Heart right ventricle (tissue), 16 donors: Measurements from ENCODE around the gene SLC34A2. TPM values are rescaled to one million over a fixed set of nuclear protein-coding genes. Genes with fewer than 3 reads are reported as not detected.

Experiments
- ATAC-seq, 8 donors: fragments of 200-7000 bp; cut with Tn5 transposase; one replicate each; pipeline ENCODE4 v1.9.1; 2020; ENCODE audit warnings: mild to moderate bottlenecking in 8 of 8, moderate library complexity in 8 of 8, moderate number of reproducible peaks in 1 of 8
- DNase-seq, 2 donors: peaks; one replicate each; pipeline ENCODE4 v3.0.0-alpha.2; 2020
- H3K27ac ChIP-seq, 10 donors: fragments of 200-600 bp; sonication (generic) in 2 of 10; one replicate each; pipeline versions ENCODE4 v1.5.0 to v1.8.0; 2020 to 2022; ENCODE audit warnings: mild to moderate bottlenecking in 3 of 10
- H3K27me3 ChIP-seq, 7 donors: fragments of 200-600 bp; one replicate each; pipeline ENCODE4 v1.8.0; 2021 to 2022; ENCODE audit warnings: mild to moderate bottlenecking in 2 of 7
- H3K36me3 ChIP-seq, 9 donors: fragments of 200-600 bp; sonication (generic) in 1 of 9; one replicate each; pipeline versions ENCODE4 v1.5.0 to v1.8.0; 2020 to 2022; ENCODE audit warnings: mild to moderate bottlenecking in 2 of 9
- H3K4me1 ChIP-seq, 9 donors: fragments of 200-600 bp; sonication (generic) in 1 of 9; one replicate each; pipeline versions ENCODE4 v1.5.0 to v1.8.0; 2020 to 2022; ENCODE audit warnings: mild to moderate bottlenecking in 4 of 9
- H3K4me3 ChIP-seq, 10 donors: fragments of 200-600 bp; sonication (generic) in 2 of 10; one replicate each; pipeline versions ENCODE4 v1.5.0 to v1.8.0; 2020 to 2022; ENCODE audit warnings: mild to moderate bottlenecking in 7 of 10, moderate library complexity in 2 of 10
- H3K9me3 ChIP-seq, 11 donors: fragments of 200-600 bp in 10 of 11; sonication (generic) in 2 of 11; one replicate each; pipeline versions ENCODE4 v1.5.0 to v1.8.0; 2013 to 2022; ENCODE audit warnings: mild to moderate bottlenecking in 2 of 11, control low read depth in 1 of 11, moderate library complexity in 1 of 11
- WGBS, 2 donors: extraction: QIAGEN DNeasy Blood & Tissue Kit; methylation state at CpG; one replicate each; pipeline ENCODE4 v1.1.7; 2013; ENCODE audit warnings: inconsistent platforms in 1 of 2; 5-methylcytosine and 5-hydroxymethylcytosine counted together
- intact Hi-C, 10 donors: fragments of 100-400 bp; cut with DNase I; formaldehyde crosslinking; loops; one replicate each; pipeline versions ENCODE4 v1.11.1 to v1.14.2; 2022
- polyA plus RNA-seq, 2 donors: library from polyadenylated mRNA; stranded (reverse); fragments of 200-250 nt; gene quantifications; one replicate each; pipeline ENCODE4 v1.2.3, GENCODE V29; 2013
- total RNA-seq, 10 donors: library from RNA; stranded (reverse); fragmentation: NEBNext Ultra II Directional in 3 of 10; extraction: Animal tissue kit (Norgen Biotek cat#: 25700) in 3 of 10; gene quantifications; one replicate each; pipeline versions ENCODE4 v1.2.1 to v1.2.4, GENCODE V29; 2021 to 2023
- TF ChIP-seq, protein P1 (sequence below), 9 donors: fragments of 200-600 bp; sonication (generic) in 2 of 9; IDR thresholded peaks; one replicate each; pipeline versions ENCODE4 v1.5.0 to v1.8.0; 2021 to 2022; ENCODE audit warnings: antibody characterized with exemption in 9 of 9, mild to moderate bottlenecking in 5 of 9, moderate library complexity in 1 of 9
- donor health status: Arrhythmogenic right ventricular cardiomyopathy.
- donor health status: ischemic (EF 13 %, LVEDD 7.1; RV severe dilation, severe dysfunction).
- donor health status: healthy with polysubstance abuse.
- donor health status: DM: no; HTN: yes; CAD: no.
- donor health status: DM: no; HTN: no; CAD: no.
- donor health status: ischemic (EF 25% LVEDD 6.9; RV normal size, moderate dysfunction).
- donor health status: ischemic (EF 25% LVEDD 5.7; RV mildly dilated, moderate dysfunction).
- donor health status: healthy.
- donor health status: DM: yes; HTN: yes; CAD: no.
- donor health status: Ischemic cardiomyopathy.
- donor health status: ischemic (EF 35%, LVEDD 5.7; RV mildly dilated, moderate dysfunction).
- donor health status: nonischemic (EF 11% LVEDD 7.7; RV severe dilation, severe dysfunction).
- donor health status: DM: yes; HTN: yes; CAD: no.
- donor health status: PGD.
- donor health status: ischemic (EF 29% LVEDD 5.4; RV normal size, mild dysfunction).
- donor health status: nonischemic (EF 23%, LVEDD 6.1; RV moderate dilation, normal function).

Gene SLC34A2
- total and polyA plus RNA-seq, 12 donors, result 0.12 to 0.40 (median 0.17) TPM; not detected in 9

DNA sequence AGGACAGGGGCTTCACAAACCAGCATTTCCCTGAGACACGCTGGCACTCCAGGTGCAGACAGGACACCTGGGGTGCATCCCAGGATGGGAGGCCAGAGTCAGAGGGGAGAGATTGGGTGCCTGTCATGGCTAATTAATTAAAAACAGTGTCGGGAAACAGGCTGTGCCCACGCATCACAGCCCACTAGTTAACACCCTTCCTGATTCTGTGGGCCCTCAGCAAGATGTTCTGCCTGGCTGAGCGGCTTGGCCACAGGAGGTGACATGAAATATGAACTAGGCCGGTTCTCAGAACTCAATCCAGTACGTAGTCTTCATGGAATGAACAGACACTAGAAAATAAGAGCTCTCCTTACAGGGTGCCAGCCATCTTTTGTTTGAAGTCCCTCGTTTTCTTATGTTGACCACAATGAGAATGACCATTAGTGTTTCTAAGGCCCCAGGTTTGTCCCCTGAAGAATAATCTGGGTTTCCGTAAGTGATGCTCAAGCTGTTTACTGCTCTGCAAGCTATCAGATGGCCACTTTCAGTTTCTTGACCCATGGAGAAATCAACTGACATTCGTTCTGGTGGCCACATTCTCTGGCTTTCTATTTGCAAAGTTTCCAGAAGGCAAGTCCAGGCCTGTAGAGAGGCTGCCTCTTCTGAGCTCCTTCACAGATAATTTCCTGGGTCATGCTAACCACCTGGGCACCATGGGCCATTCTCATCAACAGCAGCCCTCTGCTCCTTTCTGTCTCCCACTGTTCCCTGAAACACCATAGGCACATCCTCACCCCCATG, 72.3 kb downstream of the SLC34A2 start:
- intact Hi-C loops, result no loop called here
- H3K4me3 ChIP-seq, result no peak overlapping the region
- H3K4me1 ChIP-seq, result no peaks in the 10 kb centered on the region
- H3K9me3 ChIP-seq, result no peaks in the 10 kb centered on the region
- H3K27me3 ChIP-seq, result no peaks in the 10 kb centered on the region
- TF ChIP-seq, protein P1, sequence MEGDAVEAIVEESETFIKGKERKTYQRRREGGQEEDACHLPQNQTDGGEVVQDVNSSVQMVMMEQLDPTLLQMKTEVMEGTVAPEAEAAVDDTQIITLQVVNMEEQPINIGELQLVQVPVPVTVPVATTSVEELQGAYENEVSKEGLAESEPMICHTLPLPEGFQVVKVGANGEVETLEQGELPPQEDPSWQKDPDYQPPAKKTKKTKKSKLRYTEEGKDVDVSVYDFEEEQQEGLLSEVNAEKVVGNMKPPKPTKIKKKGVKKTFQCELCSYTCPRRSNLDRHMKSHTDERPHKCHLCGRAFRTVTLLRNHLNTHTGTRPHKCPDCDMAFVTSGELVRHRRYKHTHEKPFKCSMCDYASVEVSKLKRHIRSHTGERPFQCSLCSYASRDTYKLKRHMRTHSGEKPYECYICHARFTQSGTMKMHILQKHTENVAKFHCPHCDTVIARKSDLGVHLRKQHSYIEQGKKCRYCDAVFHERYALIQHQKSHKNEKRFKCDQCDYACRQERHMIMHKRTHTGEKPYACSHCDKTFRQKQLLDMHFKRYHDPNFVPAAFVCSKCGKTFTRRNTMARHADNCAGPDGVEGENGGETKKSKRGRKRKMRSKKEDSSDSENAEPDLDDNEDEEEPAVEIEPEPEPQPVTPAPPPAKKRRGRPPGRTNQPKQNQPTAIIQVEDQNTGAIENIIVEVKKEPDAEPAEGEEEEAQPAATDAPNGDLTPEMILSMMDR (IDR thresholded peaks at IDR 0.05), result no peak
- DNase-seq (no peak), ATAC-seq (no peak)
- H3K27ac ChIP-seq, result no peak overlapping the region
- 86 to 91% methylated on average over 9 of the region's 9 CpGs for WGBS, 2 donors
- H3K36me3 ChIP-seq, result no peaks in the 10 kb centered on the region

Other genes starting within 250 kb of the SLC34A2 start
- gene SEL1L3, start 207.1 kb downstream of the SLC34A2 start, total RNA-seq, result 1 to 10 TPM; 2.5 to 9.8 (median 3.7) TPM
- gene SEL1L3, start 207.1 kb downstream of the SLC34A2 start, polyA plus RNA-seq, result 1 to 10 TPM; 1.4 to 2.5 TPM